HG03095 (cell line): ENCODE data around the gene S100A16.
"Not testable (repeated sequence)": the region's sequence is repeated elsewhere in the genome, so short reads cannot be mapped to it uniquely, and the experiment has no call there.

Source experiments
- ATAC-seq: cut with Tn5 transposase; IDR thresholded peaks from one replicate; pipeline ENCODE4 v1.9.1; 2021; ENCODE audit warnings: moderate library complexity; ENCODE audit not compliant: unreplicated experiment

S100A16 gene

DNA sequence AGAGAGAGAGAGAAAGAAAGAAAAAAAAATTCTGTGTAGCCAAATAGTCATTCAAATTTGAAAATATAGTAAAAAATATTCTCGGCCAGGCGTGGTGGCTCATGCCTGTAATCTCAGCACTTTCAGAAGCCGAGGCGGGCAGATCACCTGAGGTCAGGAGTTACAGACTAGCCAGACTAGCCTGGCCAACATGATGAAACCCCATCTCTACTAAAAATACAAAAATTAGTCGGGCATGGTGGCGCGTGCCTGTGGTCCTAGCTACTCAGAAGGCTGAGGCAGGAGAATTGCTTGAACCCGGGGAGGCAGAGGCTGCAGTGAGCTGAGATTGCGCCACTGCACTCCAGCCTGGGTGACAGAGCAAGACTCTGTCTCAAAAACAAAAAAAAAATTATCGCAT, 24.9 kb downstream of the S100A16 start:
- not testable (repeated sequence) for ATAC-seq

DNA sequence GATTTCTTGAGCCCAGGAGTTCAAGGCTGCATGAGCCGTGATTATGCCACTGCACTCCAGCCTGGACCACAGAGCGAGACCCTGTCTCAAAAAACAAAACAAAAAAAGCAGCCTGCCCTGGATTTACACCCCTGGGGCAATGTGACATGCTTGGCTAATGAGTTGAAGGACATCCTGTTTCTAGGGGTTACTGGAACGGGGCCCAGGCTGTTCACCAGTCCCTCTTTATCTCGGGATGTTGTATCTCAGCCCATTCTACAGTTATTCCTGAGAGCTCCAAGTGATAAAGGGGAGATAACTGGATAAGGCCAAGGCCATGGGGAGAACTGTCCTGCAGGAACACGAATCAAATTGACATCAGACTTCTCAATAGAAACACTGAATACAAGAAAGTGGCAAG, 25.6 kb downstream of the S100A16 start:
- no peak for ATAC-seq

- no peak for ATAC-seq
Observed at GRCh38 chr1:153586347-153586746, 26.6 kb downstream of the S100A16 start.

GRCh38 chr1:153585006-153585405, 27.9 kb downstream of the S100A16 start:
- no peak for ATAC-seq

GRCh38 chr1:153583976-153584375, 29.0 kb downstream of the S100A16 start:
- ATAC-seq: no peak

DNA sequence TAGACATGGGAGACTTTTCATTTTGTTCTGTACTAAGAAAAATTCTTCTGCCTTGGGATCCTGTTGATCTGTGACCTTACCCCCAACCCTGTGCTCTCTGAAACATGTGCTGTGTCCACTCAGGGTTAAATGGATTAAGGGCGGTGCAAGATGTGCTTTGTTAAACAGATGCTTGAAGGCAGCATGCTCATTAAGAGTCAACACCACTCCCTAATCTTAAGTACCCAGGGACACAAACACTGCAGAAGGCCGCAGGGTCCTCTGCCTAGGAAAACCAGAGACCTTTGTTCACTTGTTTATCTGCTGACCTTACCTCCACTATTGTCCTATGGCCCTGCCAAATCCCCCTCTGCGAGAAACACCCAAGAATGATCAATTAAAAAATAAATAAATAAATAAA, 29.4 kb downstream of the S100A16 start:
- not testable (repeated sequence) for ATAC-seq

GRCh38 chr1:153582836-153583235, 30.1 kb downstream of the S100A16 start:
- not testable (repeated sequence) for ATAC-seq

- no peak for ATAC-seq
Observed at GRCh38 chr1:153578936-153579335, 34.0 kb downstream of the S100A16 start.

- ATAC-seq: no peak
Observed at GRCh38 chr1:153578490-153578889, 34.4 kb downstream of the S100A16 start.

DNA sequence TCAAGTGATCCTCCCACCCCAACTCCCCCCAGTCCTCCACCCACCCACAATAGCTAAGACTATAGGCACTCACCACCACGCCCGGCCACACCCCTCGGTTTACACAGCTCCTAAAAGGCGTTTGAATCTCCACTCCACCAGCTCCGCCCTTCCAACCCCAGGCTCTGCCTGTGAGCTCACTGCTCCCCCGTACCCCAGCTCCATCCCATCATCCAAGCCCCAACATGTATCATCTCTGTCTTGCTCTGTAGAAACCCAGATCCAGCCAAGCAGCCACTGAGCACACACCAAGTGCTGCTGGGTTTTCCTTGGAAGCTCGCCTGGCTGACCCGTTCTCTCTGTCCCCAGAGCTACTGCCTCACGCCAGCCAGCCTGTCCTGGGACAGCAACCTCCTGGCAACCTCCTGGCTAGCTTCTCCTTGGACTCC, 35.3 kb downstream of the S100A16 start:
- no peak for ATAC-seq

DNA sequence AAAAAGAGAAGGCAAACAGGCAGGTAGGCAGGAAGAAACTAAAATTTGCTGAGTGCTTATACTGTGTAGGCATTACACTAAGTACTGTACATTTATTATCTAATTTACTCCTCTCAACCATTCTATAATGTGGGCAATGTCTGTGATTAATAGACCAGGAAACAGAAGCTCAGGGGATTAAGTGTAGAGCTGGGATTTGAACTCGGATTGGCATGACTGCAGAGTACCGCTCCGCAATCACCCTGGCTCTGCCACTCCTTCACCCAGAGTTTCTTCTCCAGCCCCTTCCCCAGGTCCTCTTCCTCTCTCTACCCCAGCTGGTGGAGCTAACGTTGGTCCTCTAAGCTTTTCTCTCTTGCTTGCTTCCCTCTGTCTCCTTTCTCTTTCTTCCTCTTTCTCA, 35.8 kb downstream of the S100A16 start:
- no peak for ATAC-seq

DNA sequence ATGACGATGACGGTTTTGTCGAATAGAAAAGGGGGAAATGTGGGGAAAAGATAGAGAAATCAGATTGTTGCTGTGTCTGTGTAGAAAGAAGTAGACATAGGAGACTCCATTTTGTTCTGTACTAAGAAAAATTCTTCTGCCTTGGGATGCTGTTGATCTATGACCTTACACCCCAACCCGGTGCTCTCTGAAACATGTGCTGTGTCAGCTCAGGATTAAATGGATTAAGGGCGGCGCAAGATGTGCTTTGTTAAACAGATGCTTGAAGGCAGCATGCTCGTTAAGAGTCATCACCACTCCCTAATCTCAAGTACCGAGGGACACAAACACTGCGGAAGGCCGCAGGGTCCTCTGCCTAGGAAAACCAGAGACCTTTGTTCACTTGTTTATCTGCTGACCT, 37.4 kb downstream of the S100A16 start:
- not testable (repeated sequence) for ATAC-seq

DNA sequence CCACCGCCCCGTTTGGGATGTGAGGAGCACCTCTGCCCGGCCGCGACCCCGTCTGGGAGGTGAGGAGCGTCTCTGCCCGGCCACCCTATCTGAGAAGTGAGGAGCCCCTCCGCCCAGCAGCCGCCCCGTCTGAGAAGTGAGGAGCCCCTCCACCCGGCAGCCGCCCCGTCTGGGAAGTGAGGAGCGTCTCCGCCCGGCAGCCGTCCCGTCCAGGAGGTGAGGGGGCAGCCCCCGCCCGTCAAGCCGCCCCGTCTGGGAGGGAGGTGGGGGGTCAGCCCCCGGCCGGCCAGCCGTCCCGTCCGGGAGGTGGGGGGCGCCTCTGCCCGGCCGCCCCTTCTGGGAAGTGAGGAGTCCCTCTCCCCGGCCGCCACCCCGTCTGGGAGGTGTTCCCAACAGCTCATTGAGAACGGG, 37.9 kb downstream of the S100A16 start:
- ATAC-seq: not testable (repeated sequence)

GRCh38 chr1:153573351-153573750, 39.6 kb downstream of the S100A16 start:
- no peak for ATAC-seq

DNA sequence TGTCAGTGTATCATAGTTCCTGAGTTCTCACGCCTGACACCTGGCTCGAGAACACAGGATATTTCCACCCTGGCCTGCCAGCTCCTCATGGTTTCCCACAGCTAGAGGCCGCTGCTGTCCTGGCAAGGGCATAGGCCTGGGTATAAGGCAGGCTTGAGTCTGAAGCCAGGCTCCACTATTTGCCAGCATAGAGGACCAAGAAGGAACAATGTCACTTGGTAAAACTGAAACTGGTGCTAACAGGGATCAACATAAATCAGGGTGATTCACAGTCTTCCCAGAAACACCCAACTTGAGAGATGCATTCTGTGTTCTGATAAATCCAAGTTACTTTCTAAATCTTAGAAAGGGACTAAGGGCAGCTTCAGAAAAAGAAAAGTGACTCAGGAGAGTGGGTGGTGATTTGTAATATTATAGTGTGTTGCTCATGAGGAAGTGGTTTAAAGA, 40.3 kb downstream of the S100A16 start:
- no peak for ATAC-seq

- ATAC-seq: no peak
Observed at GRCh38 chr1:153571706-153572105, 41.2 kb downstream of the S100A16 start.

- ATAC-seq: no peak
Observed at GRCh38 chr1:153570874-153571273, 42.1 kb downstream of the S100A16 start.

DNA sequence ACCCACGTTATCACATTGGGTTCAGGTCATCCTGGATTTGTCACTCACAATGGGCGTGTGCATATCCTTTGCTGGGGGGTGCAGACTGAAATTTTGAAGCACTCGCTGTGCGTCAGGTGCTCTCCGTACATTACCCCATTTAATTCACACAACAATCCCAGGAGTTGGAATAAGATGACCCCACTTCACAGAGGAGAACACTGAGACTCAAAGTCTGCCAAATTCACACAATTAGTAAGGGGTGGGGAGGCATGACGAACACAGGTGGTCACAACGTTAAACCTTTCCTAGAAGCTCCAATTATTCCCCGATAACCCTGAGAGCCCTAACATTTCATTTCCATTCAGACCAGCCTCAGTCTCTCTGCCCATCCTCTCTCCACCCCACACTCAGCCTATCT, 43.5 kb downstream of the S100A16 start:
- ATAC-seq: no peak

GRCh38 chr1:153568367-153569099, 44.4 kb downstream of the S100A16 start:
- no peak for ATAC-seq

GRCh38 chr1:153567621-153568366, 45.1 kb downstream of the S100A16 start:
- ATAC-seq: no peak

GRCh38 chr1:153566414-153567371, 46.2 kb downstream of the S100A16 start:
- no peak for ATAC-seq
